ENCODE measurements around the gene MINDY4B. TPM values are rescaled to one million over a fixed set of nuclear protein-coding genes. Genes with fewer than 3 reads are reported as not detected.

Gene MINDY4B
- total and polyA plus RNA-seq, 2 experiments from 2014 or later = not detected

GRCh38 chr3:150898046-150898754 is 7.0 kb downstream of the MINDY4B start:
- Mint-ChIP-seq H3K9me3 (no peaks in the 10 kb centered on the region), H3K27ac (no peak overlapping the region), H3K36me3 (ENCODE audit: low read depth) (no peaks in the 10 kb centered on the region), H3K4me1 (peaks cover 5% of the 10 kb centered on the region), H3K27me3 (ENCODE audit: insufficient read depth, low read depth, poor library complexity) (peaks cover 5% of the 10 kb centered on the region), H3K4me3 (no peak overlapping the region)
- Histone ChIP-seq H3K79me2 (replicated peaks; ENCODE audit: insufficient read depth) (no peaks in the 10 kb centered on the region), H2AFZ (0 out of 2 replicates have a peak overlapping the region, but pooled peaks have one; percentile 32), H3K4me2 (no peak overlapping the region), H3K27ac (ENCODE audit: low read depth) (no peak overlapping the region), H3K27me3 (ENCODE audit: insufficient read depth) (no peaks in the 10 kb centered on the region), H3F3A (replicated peaks; ENCODE audit: low read depth) (no peaks in the 10 kb centered on the region), H4K20me1 (replicated peaks; ENCODE audit: insufficient read depth) (no peaks in the 10 kb centered on the region), H3K4me1 (ENCODE audit: insufficient read depth) (no peaks in the 10 kb centered on the region), H3K4me3 (no peak overlapping the region), H3K9me2 (ENCODE audit: insufficient read depth) (0 out of 2 replicates have a peak, but pooled peaks cover 7% of the 10 kb centered on the region), H3K36me3 (ENCODE audit: insufficient read depth) (no peaks in the 10 kb centered on the region)
- no peak for DNase-seq (ENCODE audit: low spot score)
- ATAC-seq = no peak
- TF ChIP-seq CREB1 (CRISPR knock-in tag; IDR thresholded peaks at IDR 0.05; ENCODE audit: low read depth) (no peak), ZNF114 (CRISPR knock-in tag; IDR thresholded peaks at IDR 0.05) (no peak), JUNB (IDR thresholded peaks at IDR 0.05; ENCODE audit: unreplicated experiment) (no peak), ETS1 (IDR thresholded peaks at IDR 0.05) (no peak), ZNF331 (CRISPR knock-in tag; IDR thresholded peaks at IDR 0.05; ENCODE audit: low read depth) (no peak), POLR2AphosphoS5 (IDR thresholded peaks at IDR 0.05; ENCODE audit: low read depth) (no peak)
- TF ChIP-seq, protein P1, sequence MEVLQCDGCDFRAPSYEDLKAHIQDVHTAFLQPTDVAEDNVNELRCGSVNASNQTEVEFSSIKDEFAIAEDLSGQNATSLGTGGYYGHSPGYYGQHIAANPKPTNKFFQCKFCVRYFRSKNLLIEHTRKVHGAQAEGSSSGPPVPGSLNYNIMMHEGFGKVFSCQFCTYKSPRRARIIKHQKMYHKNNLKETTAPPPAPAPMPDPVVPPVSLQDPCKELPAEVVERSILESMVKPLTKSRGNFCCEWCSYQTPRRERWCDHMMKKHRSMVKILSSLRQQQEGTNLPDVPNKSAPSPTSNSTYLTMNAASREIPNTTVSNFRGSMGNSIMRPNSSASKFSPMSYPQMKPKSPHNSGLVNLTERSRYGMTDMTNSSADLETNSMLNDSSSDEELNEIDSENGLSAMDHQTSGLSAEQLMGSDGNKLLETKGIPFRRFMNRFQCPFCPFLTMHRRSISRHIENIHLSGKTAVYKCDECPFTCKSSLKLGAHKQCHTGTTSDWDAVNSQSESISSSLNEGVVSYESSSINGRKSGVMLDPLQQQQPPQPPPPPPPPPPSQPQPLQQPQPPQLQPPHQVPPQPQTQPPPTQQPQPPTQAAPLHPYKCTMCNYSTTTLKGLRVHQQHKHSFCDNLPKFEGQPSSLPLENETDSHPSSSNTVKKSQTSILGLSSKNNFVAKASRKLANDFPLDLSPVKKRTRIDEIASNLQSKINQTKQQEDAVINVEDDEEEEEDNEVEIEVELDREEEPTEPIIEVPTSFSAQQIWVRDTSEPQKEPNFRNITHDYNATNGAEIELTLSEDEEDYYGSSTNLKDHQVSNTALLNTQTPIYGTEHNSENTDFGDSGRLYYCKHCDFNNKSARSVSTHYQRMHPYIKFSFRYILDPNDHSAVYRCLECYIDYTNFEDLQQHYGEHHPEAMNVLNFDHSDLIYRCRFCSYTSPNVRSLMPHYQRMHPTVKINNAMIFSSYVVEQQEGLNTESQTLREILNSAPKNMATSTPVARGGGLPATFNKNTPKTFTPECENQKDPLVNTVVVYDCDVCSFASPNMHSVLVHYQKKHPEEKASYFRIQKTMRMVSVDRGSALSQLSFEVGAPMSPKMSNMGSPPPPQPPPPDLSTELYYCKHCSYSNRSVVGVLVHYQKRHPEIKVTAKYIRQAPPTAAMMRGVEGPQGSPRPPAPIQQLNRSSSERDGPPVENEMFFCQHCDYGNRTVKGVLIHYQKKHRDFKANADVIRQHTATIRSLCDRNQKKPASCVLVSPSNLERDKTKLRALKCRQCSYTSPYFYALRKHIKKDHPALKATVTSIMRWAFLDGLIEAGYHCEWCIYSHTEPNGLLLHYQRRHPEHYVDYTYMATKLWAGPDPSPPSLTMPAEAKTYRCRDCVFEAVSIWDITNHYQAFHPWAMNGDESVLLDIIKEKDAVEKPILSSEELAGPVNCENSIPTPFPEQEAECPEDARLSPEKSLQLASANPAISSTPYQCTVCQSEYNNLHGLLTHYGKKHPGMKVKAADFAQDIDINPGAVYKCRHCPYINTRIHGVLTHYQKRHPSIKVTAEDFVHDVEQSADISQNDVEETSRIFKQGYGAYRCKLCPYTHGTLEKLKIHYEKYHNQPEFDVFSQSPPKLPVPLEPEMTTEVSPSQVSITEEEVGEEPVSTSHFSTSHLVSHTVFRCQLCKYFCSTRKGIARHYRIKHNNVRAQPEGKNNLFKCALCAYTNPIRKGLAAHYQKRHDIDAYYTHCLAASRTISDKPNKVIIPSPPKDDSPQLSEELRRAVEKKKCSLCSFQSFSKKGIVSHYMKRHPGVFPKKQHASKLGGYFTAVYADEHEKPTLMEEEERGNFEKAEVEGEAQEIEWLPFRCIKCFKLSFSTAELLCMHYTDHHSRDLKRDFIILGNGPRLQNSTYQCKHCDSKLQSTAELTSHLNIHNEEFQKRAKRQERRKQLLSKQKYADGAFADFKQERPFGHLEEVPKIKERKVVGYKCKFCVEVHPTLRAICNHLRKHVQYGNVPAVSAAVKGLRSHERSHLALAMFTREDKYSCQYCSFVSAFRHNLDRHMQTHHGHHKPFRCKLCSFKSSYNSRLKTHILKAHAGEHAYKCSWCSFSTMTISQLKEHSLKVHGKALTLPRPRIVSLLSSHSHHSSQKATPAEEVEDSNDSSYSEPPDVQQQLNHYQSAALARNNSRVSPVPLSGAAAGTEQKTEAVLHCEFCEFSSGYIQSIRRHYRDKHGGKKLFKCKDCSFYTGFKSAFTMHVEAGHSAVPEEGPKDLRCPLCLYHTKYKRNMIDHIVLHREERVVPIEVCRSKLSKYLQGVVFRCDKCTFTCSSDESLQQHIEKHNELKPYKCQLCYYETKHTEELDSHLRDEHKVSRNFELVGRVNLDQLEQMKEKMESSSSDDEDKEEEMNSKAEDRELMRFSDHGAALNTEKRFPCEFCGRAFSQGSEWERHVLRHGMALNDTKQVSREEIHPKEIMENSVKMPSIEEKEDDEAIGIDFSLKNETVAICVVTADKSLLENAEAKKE (CRISPR knock-in tag; IDR thresholded peaks at IDR 0.05) = no peak
- TF ChIP-seq, protein P2, sequence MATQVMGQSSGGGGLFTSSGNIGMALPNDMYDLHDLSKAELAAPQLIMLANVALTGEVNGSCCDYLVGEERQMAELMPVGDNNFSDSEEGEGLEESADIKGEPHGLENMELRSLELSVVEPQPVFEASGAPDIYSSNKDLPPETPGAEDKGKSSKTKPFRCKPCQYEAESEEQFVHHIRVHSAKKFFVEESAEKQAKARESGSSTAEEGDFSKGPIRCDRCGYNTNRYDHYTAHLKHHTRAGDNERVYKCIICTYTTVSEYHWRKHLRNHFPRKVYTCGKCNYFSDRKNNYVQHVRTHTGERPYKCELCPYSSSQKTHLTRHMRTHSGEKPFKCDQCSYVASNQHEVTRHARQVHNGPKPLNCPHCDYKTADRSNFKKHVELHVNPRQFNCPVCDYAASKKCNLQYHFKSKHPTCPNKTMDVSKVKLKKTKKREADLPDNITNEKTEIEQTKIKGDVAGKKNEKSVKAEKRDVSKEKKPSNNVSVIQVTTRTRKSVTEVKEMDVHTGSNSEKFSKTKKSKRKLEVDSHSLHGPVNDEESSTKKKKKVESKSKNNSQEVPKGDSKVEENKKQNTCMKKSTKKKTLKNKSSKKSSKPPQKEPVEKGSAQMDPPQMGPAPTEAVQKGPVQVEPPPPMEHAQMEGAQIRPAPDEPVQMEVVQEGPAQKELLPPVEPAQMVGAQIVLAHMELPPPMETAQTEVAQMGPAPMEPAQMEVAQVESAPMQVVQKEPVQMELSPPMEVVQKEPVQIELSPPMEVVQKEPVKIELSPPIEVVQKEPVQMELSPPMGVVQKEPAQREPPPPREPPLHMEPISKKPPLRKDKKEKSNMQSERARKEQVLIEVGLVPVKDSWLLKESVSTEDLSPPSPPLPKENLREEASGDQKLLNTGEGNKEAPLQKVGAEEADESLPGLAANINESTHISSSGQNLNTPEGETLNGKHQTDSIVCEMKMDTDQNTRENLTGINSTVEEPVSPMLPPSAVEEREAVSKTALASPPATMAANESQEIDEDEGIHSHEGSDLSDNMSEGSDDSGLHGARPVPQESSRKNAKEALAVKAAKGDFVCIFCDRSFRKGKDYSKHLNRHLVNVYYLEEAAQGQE (IDR thresholded peaks at IDR 0.05; ENCODE audit: unreplicated experiment) = no peak

Measured in GM23338 (cell line).